GM18505 (cell line): ENCODE measurements around the gene MTFMT.
"Not testable (repeated sequence)": the region's sequence is repeated elsewhere in the genome, so short reads cannot be mapped to it uniquely, and the experiment has no call there.

ENCODE experiments used
- ATAC-seq: cut with Tn5 transposase; IDR thresholded peaks from one replicate; pipeline ENCODE4 v1.9.1; 2021; ENCODE audit not compliant: unreplicated experiment
- POLR2A ChIP-seq: IDR thresholded peaks from 4 replicates; pipeline ENCODE4 v1.6.1; 2011; ENCODE audit warnings: borderline replicate concordance; ENCODE audit not compliant: insufficient read depth, insufficient read length; ENCODE audit errors: extremely low read depth

Gene MTFMT

GRCh38 chr15:65038836-65039235, 9.4 kb upstream of the MTFMT start:
- TF ChIP-seq POLR2A: no peak
- ATAC-seq: no peak

DNA sequence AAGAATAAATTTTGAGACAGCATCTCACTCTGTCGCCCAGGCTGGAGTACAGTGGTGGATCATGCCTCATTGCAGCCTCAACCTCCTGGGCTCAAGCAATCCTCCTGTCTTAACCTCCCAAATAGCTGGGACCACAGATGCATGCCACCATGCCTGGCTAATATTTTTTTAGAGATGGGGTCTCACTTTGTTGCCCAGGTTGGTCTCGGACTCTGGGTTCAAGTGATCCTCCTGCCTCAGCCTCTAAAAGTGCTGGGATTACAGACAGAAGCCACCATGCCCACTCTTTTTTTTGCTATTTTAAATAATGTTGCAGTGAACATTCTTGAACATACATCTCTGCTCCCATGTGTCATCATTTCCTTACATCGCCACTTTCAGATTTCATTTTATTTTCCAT, 9.0 kb upstream of the MTFMT start:
- no peak for ATAC-seq
- no peak for TF ChIP-seq POLR2A

GRCh38 chr15:65037309-65037708, 7.9 kb upstream of the MTFMT start:
- no peak for ATAC-seq
- TF ChIP-seq POLR2A: no peak

DNA sequence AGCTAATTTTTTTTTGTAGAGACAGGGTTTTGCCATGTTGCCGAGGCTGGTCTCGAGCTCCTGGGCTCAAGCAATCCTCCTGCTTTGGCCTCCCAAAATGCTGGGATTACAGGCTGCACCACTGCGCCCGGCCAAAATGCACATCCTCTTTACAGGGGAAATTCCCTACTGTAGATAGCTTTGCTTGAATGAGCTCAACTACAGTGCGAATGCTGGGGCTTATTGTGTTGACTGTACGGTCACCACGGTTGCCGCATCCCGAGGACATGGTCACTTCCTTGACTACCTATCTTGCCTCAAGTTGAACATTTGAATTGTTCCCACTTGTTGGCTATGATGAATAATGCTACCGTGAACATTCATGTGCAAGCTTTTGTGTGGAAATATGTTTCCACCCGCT, 5.3 kb upstream of the MTFMT start:
- TF ChIP-seq POLR2A: no peak
- ATAC-seq: no peak

DNA sequence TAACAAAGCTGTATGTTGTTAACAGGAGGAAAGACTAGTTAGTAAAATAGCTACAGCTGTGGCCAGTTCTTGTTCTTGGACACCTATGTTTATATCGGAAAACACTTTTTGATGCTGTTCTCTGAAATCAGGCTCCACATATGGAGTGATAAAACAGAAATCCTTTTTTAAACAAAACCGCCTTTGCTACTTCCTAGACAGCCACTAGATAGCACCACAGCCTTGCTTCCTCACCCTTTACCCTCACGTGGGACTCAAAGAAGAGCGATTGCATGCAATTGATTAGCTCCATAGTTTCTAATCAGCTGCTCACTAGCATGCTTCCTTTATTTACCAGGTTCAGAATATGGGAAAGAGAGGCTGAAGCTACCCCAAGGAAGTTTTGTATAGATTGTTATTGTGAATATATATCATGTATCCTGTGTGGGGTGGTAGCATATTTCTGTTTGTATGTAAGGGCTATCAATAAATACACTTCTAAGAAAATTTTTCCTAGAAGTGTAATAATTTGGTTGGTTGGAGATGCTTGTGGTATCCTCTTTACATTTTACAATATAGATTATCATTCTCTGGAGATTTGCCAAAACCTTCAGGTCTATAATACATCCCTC, 4.3 kb upstream of the MTFMT start:
- ATAC-seq: no peak
- TF ChIP-seq POLR2A: no peak

GRCh38 chr15:65032801-65033537, 3.5 kb upstream of the MTFMT start:
- no peak for ATAC-seq
- TF ChIP-seq POLR2A: no peak

- TF ChIP-seq POLR2A: no peak
- no peak for ATAC-seq
Observed at GRCh38 chr15:65029736-65030208, 333 bp upstream of the MTFMT start.

GRCh38 chr15:65028338-65028737, 1.1 kb downstream of the MTFMT start:
- TF ChIP-seq POLR2A: no peak
- no peak for ATAC-seq

- TF ChIP-seq POLR2A: no peak
- ATAC-seq: no peak
Observed at GRCh38 chr15:65027593-65027992, 1.8 kb downstream of the MTFMT start.

DNA sequence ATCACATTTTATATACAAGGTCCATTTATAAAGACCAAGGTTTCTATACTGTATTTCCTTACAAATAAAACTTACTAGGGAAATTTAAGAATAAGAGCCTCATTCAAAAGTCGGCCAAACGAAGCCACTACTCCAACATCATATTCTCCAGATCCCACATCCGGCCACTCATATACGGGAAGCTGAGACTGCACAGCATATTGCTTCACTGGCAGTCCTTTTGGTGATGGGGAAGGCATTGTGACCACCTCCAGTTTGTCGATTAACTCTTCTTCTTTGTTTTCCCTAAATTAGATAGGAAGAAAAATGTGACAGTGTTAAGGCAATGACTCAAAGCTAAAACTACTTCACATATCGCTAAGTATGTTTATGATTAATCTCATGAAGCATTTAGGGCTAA, 2.7 kb downstream of the MTFMT start:
- no peak for TF ChIP-seq POLR2A
- ATAC-seq: no peak

- ATAC-seq: no peak
- no peak for TF ChIP-seq POLR2A
Observed at GRCh38 chr15:65021488-65021887, 8.0 kb downstream of the MTFMT start.

- no peak for ATAC-seq
- TF ChIP-seq POLR2A: no peak
Observed at GRCh38 chr15:65020419-65020818, 9.0 kb downstream of the MTFMT start.

DNA sequence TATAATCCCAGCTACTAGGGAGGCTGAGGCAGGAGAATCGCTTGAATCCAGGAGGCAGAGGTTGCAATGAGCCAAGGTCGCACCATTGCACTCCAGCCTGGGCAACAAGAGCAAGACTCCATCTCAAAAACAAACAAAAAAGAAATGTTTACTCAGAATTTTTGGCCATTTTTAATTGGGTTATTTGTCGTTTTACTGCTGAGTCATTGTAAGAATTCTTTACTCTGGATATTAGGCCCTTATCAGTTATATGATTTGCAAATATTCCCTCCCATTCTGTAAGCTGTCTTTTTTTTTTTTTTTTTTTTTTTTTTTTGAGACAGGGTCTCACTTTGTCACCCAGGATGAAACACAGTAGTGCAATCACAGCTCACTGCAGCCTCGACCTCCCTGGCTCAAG, 18.2 kb downstream of the MTFMT start:
- not testable (repeated sequence) for ATAC-seq

GRCh38 chr15:65008983-65009382, 20.5 kb downstream of the MTFMT start:
- no peak for TF ChIP-seq POLR2A
- ATAC-seq: no peak
